ENCODE results near the gene ALCAM.

ALCAM gene

GRCh38 chr3:105366326-105367062, at the start of gene ALCAM:
Gene ALCAM, plus strand, starts transcription at chr3:105366909.
- DNase-seq (ENCODE audit: low read depth), result peak; percentile 98

GRCh38 chr3:105317841-105318240, 48.9 kb upstream of the ALCAM start:
- DNase-seq (ENCODE audit: low read depth), result no peak

GRCh38 chr3:105322570-105323273, 44.0 kb upstream of the ALCAM start:
- DNase-seq (ENCODE audit: low read depth), result no peak

- DNase-seq (ENCODE audit: low read depth), result no peak
These were observed 43.5 kb upstream of the ALCAM start for GRCh38 chr3:105323274-105323599.

- DNase-seq (ENCODE audit: low read depth), result no peak
These were observed 41.8 kb upstream of the ALCAM start for GRCh38 chr3:105324951-105325350.

GRCh38 chr3:105327662-105328337, 38.9 kb upstream of the ALCAM start:
- DNase-seq (ENCODE audit: low read depth), result no peak

GRCh38 chr3:105328338-105328730, 38.4 kb upstream of the ALCAM start:
- no peak for DNase-seq (ENCODE audit: low read depth)

- no peak for DNase-seq (ENCODE audit: low read depth)
These were observed 33.7 kb upstream of the ALCAM start for GRCh38 chr3:105332961-105333360.

GRCh38 chr3:105334138-105334882, 32.4 kb upstream of the ALCAM start:
- DNase-seq (ENCODE audit: low read depth), result peak; percentile 29

GRCh38 chr3:105339946-105340345, 26.8 kb upstream of the ALCAM start:
- DNase-seq (ENCODE audit: low read depth), result no peak

- no peak for DNase-seq (ENCODE audit: low read depth)
These were observed 22.7 kb upstream of the ALCAM start for GRCh38 chr3:105343991-105344390.

- no peak for DNase-seq (ENCODE audit: low read depth)
These were observed 21.6 kb upstream of the ALCAM start for GRCh38 chr3:105345156-105345555.

GRCh38 chr3:105347625-105348302, 18.9 kb upstream of the ALCAM start:
- no peak for DNase-seq (ENCODE audit: low read depth)

GRCh38 chr3:105348307-105348706, 18.4 kb upstream of the ALCAM start:
- DNase-seq (ENCODE audit: low read depth), result no peak

- no peak for DNase-seq (ENCODE audit: low read depth)
These were observed 16.9 kb upstream of the ALCAM start for GRCh38 chr3:105349684-105350387.

GRCh38 chr3:105351821-105352220, 14.9 kb upstream of the ALCAM start:
- no peak for DNase-seq (ENCODE audit: low read depth)

GRCh38 chr3:105352976-105353375, 13.7 kb upstream of the ALCAM start:
- DNase-seq (ENCODE audit: low read depth), result no peak

- no peak for DNase-seq (ENCODE audit: low read depth)
These were observed 13.1 kb upstream of the ALCAM start for GRCh38 chr3:105353485-105354161.

GRCh38 chr3:105354429-105354828, 12.3 kb upstream of the ALCAM start:
- no peak for DNase-seq (ENCODE audit: low read depth)

GRCh38 chr3:105355408-105356061, 11.2 kb upstream of the ALCAM start:
- DNase-seq (ENCODE audit: low read depth), result no peak
